Inflammatory macrophage treated with lipopolysaccharide for 1 hour (primary cell): ENCODE results near the gene KCNMA1.

ENCODE experiments used
- DNase-seq, 2 donors: peaks; one replicate each; pipeline ENCODE4 v3.0.0-alpha.2; 2020 to 2022

The KCNMA1 gene

GRCh38 chr10:77474939-77475338, 162.7 kb downstream of the KCNMA1 start:
- DNase-seq: no peak

GRCh38 chr10:77474386-77474785, 163.2 kb downstream of the KCNMA1 start:
- DNase-seq: no peak

DNA sequence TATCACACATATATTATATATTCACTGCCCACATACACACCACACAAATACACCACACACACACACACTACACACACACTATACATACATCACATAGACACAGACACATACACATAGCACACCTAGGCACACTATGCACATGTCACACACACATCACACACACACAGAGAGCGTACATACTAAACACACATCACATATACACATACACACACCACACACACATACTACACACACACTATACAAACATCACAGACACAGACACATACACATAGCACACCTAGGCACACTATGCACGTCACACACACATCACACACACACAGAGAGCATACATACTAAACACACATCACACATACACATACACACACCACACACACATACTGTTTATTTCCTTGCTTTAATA, 165.5 kb downstream of the KCNMA1 start:
- DNase-seq: no peak

DNA sequence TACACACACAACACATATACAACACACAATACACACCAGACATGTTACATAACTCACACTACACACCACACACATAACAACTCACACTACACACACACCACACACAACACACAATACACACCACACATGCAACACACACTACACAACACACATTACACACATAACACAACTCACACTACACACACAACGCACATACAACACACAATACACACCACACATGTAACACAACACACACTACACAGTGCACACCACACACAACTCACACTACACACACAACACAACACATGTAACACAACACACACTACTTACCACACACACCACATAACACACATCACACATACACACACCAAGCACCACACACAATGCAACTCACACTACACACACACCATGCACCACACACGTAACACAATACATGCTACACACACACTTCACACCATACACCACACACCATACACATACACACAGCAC, 166.5 kb downstream of the KCNMA1 start:
- DNase-seq: no peak

DNA sequence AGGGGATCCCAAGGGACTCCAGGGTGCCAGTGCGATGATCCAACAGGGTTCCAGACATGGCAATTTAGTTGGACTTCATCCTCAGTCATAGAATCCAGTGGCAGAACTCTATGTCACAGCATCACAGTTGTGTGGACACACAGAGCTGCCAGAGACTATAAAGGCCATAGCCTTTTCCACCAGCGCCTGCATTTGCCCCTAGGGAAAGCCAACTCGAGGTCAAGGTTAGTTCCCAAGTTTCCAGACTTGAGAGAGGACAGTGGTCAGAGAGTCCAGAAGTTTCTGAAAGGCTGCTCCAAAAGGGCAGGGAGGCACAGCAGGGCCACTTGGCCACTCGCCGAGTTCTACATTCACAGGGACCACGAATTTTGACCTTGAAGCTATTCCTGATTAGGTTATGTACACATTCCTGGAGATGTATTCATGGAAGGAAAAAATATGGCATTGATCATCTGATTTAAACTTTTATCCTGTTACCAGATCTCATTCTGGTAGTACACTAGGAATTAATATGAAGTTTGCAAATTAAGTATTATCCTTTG, 170.1 kb downstream of the KCNMA1 start:
- no peak for DNase-seq

GRCh38 chr10:77463967-77464745, 173.5 kb downstream of the KCNMA1 start:
- peak; percentile 38 to 77 for DNase-seq

GRCh38 chr10:77463499-77463898, 174.1 kb downstream of the KCNMA1 start:
- DNase-seq: no peak

DNA sequence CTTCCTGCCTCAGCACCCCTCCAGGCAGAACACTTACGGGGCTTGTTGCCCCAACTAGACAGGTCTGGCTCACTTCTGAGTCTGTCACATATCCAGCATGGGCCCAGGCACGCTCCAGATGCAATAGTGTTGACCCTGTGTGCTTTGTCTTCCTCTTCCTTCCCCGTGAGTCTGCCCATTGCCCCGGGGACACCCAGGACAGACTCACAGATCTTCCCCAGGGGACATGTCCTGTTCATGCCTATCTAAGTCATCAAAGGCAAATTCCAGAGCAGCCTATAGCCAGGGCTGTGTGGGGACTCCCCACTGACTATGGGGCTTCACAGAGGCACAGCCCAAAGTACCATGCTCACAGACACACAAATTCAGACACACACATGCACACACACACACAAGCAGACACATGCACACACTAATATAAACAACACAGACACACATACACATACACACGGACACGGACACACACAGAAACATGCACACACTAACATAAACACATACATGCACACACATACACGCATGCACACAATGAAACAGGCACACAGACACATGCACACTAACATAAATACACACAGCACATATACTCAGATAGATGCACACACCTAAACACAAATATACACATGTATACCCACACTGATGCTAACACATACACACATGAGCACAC, 175.8 kb downstream of the KCNMA1 start:
- no peak for DNase-seq

- DNase-seq: no peak
Observed at GRCh38 chr10:77459905-77460304, 177.7 kb downstream of the KCNMA1 start.

DNA sequence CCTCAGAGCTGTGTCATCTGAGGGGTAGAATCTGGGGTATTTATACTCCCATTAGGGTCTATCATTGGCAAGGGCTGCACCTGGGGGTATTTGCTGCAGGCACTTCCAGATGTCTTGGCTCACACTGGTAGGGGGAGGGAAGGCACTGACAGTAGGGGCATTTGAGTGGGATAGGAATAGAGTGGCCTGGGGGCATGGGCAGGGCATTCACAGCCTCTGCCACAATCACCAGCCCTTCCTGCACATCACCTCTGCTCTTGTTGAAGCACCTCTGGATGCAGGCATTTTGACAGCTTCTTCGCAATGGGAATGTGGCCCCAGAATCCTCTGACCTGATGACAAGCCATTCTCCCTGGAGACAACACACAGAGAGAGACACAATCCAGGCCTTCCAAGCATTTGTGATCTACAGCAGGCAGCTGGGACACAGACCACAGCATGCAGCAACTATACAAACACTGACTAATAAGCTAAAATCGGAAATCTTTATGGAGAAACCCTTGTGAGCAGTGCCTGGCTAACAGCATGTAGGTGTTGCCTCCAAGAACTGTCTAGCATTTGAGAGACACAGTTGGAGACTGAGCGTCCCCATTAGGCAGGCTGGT, 178.5 kb downstream of the KCNMA1 start:
- DNase-seq: no peak

DNA sequence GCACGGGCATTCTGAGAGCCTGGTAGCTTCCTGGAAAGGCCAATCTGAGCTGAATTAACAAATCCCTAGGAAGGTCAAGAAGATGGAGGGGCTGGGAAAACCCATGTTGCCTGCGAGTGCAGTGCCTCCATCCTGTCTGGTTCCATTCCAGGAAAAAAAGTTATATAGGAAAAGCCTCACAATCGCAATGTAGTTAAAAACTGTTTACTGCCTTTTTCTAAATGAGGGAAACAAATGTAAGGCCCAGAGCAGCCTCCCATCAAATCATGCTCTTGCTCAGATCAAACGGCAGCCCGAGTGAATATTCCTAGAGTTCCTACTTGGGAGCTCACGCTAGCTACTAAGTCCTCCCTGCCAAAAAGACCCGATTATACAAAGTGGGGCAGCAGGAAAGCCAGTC, 179.9 kb downstream of the KCNMA1 start:
- DNase-seq: no peak

- DNase-seq: no peak
Observed at GRCh38 chr10:77457266-77457665, 180.3 kb downstream of the KCNMA1 start.

- DNase-seq: no peak
Observed at GRCh38 chr10:77456414-77456813, 181.2 kb downstream of the KCNMA1 start.

DNA sequence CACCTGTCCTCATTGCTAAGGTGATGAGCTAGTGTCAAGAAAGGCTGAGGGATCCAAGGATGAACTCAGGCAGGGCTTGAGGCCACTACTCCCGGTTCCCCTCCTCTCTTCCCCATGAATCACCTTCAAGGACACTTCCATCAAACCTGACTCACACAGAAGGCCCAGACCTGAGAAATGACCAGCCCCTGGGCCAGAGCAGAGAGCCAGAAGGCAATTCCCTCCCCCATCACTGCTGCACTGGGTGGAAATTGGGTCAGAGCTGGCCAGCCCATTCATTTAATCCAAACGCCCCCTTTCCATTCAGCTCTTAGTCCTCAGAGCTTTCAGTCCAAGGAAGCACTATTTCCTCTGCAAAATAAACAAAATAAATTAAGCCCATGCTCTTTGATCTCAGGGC, 182.0 kb downstream of the KCNMA1 start:
- no peak for DNase-seq

DNA sequence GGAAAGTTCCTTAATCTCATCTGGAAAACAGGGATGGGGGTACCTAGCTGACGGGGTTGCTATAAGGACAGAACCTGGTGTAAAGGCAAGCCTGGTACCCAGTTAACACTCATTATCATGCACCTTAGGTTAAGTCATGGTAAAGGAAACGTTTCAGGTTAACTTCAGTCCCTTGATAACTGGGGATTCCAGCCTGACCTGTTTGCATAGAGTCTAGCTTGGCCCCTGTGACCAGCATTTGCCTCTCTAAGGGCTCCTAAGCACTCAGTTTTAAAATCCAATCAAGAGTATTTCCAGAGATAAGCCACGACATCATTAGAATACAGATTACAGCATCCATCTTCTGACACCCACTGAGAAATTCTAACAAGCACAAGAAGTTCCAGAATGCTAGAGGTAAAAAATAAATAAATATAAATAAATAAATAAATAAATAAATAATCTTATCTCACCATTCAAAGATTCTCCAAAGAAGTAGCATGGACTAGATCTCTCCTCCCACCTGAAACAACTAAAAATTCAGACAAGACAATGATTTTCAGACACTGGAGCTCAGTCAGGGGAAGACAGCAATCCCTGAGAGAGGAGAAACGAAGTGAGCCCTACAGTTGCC, 184.6 kb downstream of the KCNMA1 start:
- DNase-seq: no peak

DNA sequence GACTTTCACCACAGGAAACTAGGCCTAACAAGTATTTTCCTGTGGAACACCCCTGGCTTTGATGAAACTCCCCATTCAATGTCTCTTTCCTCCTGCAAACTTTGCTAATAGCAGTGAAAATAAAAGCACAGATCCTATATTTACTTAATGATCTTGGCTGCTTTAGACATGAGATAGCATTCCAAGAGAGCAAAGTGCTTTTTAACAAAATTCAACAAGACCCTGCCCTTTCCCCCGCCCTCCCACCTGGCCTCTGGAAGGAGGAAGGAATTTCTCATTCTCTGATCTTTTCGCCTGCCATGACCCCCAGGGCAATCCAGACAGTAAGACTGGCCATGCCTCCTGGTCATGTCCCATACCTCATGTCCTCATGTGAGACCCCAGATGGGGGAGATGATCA, 185.7 kb downstream of the KCNMA1 start:
- DNase-seq: no peak

DNA sequence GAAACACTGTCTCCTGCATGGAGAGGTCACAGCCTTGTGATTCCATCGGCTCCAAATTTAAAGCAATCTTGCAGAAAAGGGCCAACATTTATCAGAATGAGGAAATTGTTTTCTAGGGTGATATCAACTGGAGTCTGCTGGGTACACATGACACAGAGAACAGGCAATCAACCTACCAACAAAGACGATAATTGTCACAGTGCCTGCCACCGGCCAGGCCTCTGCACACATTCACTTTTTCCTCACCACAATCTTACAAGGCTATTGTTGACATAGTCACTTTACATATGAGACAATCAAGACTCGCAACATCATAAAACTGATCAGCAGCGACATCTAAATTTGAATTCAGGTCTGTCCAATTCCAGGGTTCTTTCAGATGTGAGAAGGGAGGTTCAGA, 189.4 kb downstream of the KCNMA1 start:
- DNase-seq: no peak

GRCh38 chr10:77446700-77447099, 190.9 kb downstream of the KCNMA1 start:
- DNase-seq: no peak

DNA sequence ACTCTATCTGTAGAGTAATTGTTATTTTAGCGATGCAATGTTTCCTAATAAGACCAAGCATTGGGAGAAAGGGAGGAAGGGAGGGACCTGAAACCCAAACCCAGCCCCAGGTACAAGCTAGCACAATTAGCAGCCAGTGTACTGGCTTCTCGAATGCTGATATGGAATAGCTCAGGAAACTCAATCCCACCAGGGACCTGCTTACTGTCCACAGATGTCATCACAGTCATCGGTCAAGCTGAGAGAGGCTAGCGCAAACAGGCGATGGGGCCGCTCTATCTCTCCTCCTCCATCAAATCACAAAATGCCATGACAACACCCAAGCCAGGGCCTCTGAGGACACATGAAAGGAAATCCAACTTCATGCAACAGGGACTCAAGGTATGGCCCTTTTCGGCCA, 192.1 kb downstream of the KCNMA1 start:
- no peak for DNase-seq

DNA sequence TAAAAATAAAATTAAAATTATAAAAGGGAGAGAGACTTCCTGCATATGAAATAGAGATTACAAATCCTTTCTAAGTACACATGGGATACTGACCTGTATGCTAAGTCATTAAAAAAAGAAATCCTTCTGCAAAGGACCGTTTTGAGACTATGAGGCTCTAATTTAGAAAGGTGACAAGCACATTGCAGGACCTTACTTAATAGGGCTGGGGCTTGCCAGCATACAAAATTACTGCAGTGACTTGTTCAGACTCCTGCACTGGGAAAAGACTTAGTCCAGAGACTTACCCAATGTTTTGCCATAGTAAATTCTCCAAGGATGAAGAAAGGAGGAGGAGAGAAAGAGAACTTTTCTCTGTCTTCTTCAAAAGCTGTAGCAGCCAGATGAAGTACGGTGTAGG, 193.6 kb downstream of the KCNMA1 start:
- no peak for DNase-seq

- no peak for DNase-seq
Observed at GRCh38 chr10:77442699-77443189, 194.9 kb downstream of the KCNMA1 start.

- no peak for DNase-seq
Observed at GRCh38 chr10:77441353-77442166, 196.0 kb downstream of the KCNMA1 start.
